Upper lobe of right lung (tissue), 1 donor: Measurements from ENCODE around the gene ATP11C. TPM values are rescaled to one million over a fixed set of nuclear protein-coding genes. Genes with fewer than 3 reads are reported as not detected.

Experiments used
- ATAC-seq: fragments of 200-7000 bp; cut with Tn5 transposase; one replicate; pipeline ENCODE4 v1.9.1; 2020; ENCODE audit warnings: mild to moderate bottlenecking, moderate library complexity
- DNase-seq: peaks from one replicate; pipeline ENCODE4 v3.0.0-alpha.2; 2020
- H3K27ac ChIP-seq: fragments of 200-600 bp; one replicate; pipeline ENCODE4 v1.8.0; 2022
- H3K27me3 ChIP-seq: fragments of 200-600 bp; one replicate; pipeline ENCODE4 v1.8.0; 2022; ENCODE audit warnings: mild to moderate bottlenecking
- H3K36me3 ChIP-seq: fragments of 200-600 bp; one replicate; pipeline ENCODE4 v1.8.0; 2022
- H3K4me1 ChIP-seq: fragments of 200-600 bp; one replicate; pipeline ENCODE4 v1.8.0; 2022
- H3K4me3 ChIP-seq: fragments of 200-600 bp; one replicate; pipeline ENCODE4 v1.8.0; 2022; ENCODE audit warnings: mild to moderate bottlenecking
- H3K9me3 ChIP-seq: fragments of 200-600 bp; one replicate; pipeline ENCODE4 v1.8.0; 2022
- CTCF ChIP-seq: fragments of 200-600 bp; IDR thresholded peaks from one replicate; pipeline ENCODE4 v1.8.0; 2022; ENCODE audit warnings: antibody characterized with exemption
- intact Hi-C: fragments of 100-400 bp; cut with DNase I; formaldehyde crosslinking; loops from one replicate; pipeline ENCODE4 v1.11.0; 2022
- total RNA-seq: library from RNA; stranded (reverse); fragmentation: NEBNext Ultra II Directional; extraction: Animal tissue kit (Norgen Biotek cat#: 25700); gene quantifications from one replicate; pipeline ENCODE4 v1.2.1, GENCODE V29; 2021
- donor health status: DM: no; HTN: yes; CAD: no; lungs with severe emphysema.

Gene ATP11C
- total RNA-seq, 1 donor from 2014 or later = 19.6 TPM

DNA sequence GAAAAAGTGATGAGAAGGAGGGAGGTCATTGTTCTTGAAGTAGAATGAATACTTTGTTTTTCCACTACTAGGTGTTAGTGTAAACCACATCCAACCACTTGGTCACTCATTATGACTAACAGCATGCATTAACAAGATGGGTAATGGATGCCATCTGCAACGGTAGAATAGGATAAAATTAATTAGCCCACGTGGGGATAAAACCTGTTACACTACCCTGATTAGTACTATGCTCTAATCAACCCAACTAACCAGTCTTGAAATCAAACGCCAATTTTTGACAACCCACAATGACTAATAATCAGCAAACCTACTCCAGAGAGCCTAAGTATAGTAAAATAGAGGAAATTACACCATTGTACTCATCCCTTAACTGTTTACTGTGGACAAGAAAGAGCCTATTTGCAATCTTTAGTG lies 131.4 kb downstream of the ATP11C start:
- H3K27me3 ChIP-seq = no peaks in the 10 kb centered on the region
- TF ChIP-seq CTCF = no peak

GRCh38 chrX:139798701-139799100 lies 134.2 kb downstream of the ATP11C start:
- H3K27ac ChIP-seq = no peak overlapping the region
- no peak overlapping the region for H3K4me3 ChIP-seq
- ATAC-seq (no peak), DNase-seq (no peak)
- no peaks in the 10 kb centered on the region for H3K9me3 ChIP-seq
- H3K36me3 ChIP-seq = no peaks in the 10 kb centered on the region
- H3K4me1 ChIP-seq = no peaks in the 10 kb centered on the region
- no peak for TF ChIP-seq CTCF
- no peaks in the 10 kb centered on the region for H3K27me3 ChIP-seq
- intact Hi-C loops = no loop called here

More for the DNA sequence above, 131.4 kb downstream of the ATP11C start:
- Histone ChIP-seq H3K27ac (no peak overlapping the region), H3K36me3 (no peaks in the 10 kb centered on the region), H3K4me1 (no peaks in the 10 kb centered on the region), H3K4me3 (no peak overlapping the region), H3K9me3 (no peaks in the 10 kb centered on the region)
- DNase-seq (no peak), ATAC-seq (no peak)
- intact Hi-C loops = no loop called here

- no peak overlapping the region for H3K27ac ChIP-seq
- H3K9me3 ChIP-seq = no peaks in the 10 kb centered on the region
- no peak for TF ChIP-seq CTCF
- H3K36me3 ChIP-seq = no peaks in the 10 kb centered on the region
- H3K27me3 ChIP-seq = no peaks in the 10 kb centered on the region
- intact Hi-C loops = no loop called here
- H3K4me3 ChIP-seq = no peak overlapping the region
- DNase-seq (no peak), ATAC-seq (no peak)
- H3K4me1 ChIP-seq = no peaks in the 10 kb centered on the region
These were observed 137.7 kb downstream of the ATP11C start for GRCh38 chrX:139795196-139795595.

GRCh38 chrX:139787601-139788000 lies 145.3 kb downstream of the ATP11C start:
- Histone ChIP-seq H3K4me1 (no peaks in the 10 kb centered on the region), H3K36me3 (peaks cover 11% of the 10 kb centered on the region), H3K27ac (no peak overlapping the region), H3K4me3 (no peak overlapping the region), H3K27me3 (no peaks in the 10 kb centered on the region), H3K9me3 (no peaks in the 10 kb centered on the region)
- DNase-seq = no peak
- no peak for TF ChIP-seq CTCF
- no peak for ATAC-seq
- intact Hi-C loops = no loop called here

GRCh38 chrX:139784807-139785206 lies 148.0 kb downstream of the ATP11C start:
- TF ChIP-seq CTCF = no peak
- DNase-seq (no peak), ATAC-seq (no peak)
- Histone ChIP-seq H3K36me3 (peaks cover 11% of the 10 kb centered on the region), H3K27ac (no peak overlapping the region), H3K27me3 (no peaks in the 10 kb centered on the region), H3K4me1 (no peaks in the 10 kb centered on the region), H3K4me3 (no peak overlapping the region), H3K9me3 (no peaks in the 10 kb centered on the region)
- intact Hi-C loops = no loop called here

DNA sequence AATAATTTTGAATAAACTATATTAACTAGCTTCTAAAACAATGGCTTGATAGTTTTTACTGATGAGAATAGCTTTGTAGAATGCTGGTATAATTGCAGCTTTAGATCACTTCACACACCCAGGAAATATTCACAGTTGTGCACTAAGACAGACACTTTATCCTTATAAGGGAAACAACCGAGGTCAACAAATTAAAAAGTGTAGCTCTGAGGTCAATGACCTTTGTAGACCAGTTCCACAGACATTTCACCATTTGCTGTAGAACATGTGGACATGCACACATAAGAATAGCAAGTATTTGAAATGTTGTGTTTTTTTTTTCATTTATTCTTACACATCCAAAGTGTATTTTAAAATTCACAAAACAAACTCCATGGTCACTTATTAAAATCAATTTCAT lies 148.9 kb downstream of the ATP11C start:
- H3K36me3 ChIP-seq = peaks cover 11% of the 10 kb centered on the region
- no peak for ATAC-seq
- no peak overlapping the region for H3K4me3 ChIP-seq
- DNase-seq = no peak
- H3K27me3 ChIP-seq = no peaks in the 10 kb centered on the region
- H3K9me3 ChIP-seq = no peaks in the 10 kb centered on the region
- intact Hi-C loops = no loop called here
- no peak for TF ChIP-seq CTCF
- no peak overlapping the region for H3K27ac ChIP-seq
- no peaks in the 10 kb centered on the region for H3K4me1 ChIP-seq
